Measurements from ENCODE around the gene DLGAP1.

DLGAP1 gene

DNA sequence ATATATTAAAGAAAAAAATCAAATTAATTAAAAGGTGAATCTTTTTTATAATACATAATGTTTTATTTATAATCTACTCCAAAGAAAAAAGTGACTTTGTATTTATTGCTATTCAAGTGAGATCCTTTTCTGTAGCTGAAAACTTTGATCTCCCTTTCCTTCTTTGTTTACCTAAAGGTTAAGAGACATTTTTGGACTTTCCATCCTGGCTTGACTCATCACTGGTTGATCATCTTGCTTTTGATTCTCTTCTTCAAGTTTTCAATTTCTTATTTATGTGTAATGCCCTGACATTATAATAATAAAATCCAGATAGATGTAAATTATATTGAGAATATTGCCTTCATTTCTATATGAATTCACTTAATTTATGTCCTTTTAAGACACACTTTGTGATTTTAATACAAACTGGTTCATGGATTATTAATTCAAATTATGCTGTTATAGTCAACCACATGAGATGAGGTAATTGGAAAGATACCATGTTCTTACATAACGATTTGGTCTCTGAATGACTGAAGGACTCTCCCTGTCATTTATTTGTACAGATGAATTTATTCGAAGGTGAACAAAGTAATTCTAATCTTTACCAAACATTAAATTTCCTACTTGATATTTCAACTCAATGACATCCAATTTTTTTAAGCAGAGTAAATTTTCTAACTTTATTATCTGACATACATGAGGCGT lies 820.7 kb downstream of the DLGAP1 start:
- Histone ChIP-seq H3K9ac (ENCODE audit: low read length) (no peak overlapping the region), H3K27ac (ENCODE audit: low read depth, low read length, poor library complexity, severe bottlenecking) (no peak overlapping the region), H3K4me2 (ENCODE audit: low read length) (no peak overlapping the region), H3K27me3 (ENCODE audit: insufficient read depth, low read length) (no peaks in the 10 kb centered on the region), H3K9me3 (ENCODE audit: low read length) (no peaks in the 10 kb centered on the region), H3K9me2 (ENCODE audit: low read depth, low read length) (no peaks in the 10 kb centered on the region), H3K4me1 (ENCODE audit: insufficient read depth, low read length, severe bottlenecking) (no peaks in the 10 kb centered on the region), H4K20me1 (ENCODE audit: insufficient read depth, low read length) (no peaks in the 10 kb centered on the region), H3F3A (ENCODE audit: insufficient read depth, low read length) (no peaks in the 10 kb centered on the region), H3K36me3 (ENCODE audit: insufficient read depth, low read length) (no peaks in the 10 kb centered on the region; the same call in 1 of the 2 replicates), H3K79me2 (ENCODE audit: insufficient read depth, low read length) (no peaks in the 10 kb centered on the region), H3K4me3 (ENCODE audit: low read depth, low read length, poor library complexity, severe bottlenecking) (no peak overlapping the region), H2AFZ (ENCODE audit: low read length) (no peak overlapping the region)
- TF ChIP-seq, protein P1, sequence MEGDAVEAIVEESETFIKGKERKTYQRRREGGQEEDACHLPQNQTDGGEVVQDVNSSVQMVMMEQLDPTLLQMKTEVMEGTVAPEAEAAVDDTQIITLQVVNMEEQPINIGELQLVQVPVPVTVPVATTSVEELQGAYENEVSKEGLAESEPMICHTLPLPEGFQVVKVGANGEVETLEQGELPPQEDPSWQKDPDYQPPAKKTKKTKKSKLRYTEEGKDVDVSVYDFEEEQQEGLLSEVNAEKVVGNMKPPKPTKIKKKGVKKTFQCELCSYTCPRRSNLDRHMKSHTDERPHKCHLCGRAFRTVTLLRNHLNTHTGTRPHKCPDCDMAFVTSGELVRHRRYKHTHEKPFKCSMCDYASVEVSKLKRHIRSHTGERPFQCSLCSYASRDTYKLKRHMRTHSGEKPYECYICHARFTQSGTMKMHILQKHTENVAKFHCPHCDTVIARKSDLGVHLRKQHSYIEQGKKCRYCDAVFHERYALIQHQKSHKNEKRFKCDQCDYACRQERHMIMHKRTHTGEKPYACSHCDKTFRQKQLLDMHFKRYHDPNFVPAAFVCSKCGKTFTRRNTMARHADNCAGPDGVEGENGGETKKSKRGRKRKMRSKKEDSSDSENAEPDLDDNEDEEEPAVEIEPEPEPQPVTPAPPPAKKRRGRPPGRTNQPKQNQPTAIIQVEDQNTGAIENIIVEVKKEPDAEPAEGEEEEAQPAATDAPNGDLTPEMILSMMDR (IDR thresholded peaks at IDR 0.05; ENCODE audit: low read length): no peak
- TF ChIP-seq EZH2 (IDR thresholded peaks at IDR 0.05; ENCODE audit: borderline replicate concordance, low read length): no peak

DNA sequence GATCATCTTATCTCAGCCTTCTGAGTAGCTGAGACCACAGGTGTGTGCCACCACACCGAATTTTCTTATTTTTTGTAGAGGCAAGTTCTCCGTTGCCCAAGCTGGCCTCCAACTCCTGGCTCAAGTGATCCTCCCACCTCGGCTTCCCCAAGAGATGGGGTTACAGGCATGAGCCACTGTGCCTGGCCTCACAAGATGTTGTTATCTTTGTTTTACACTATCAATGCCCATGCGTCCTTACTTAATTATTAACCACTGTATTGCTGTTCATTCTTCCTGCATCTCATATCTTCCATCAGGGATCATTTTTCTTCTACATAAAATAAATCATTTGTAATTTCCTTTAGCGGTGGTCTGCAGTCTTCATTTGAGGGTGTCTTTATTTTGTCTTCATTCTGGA lies 823.2 kb downstream of the DLGAP1 start:
- Histone ChIP-seq H3K9ac (ENCODE audit: low read length) (no peak overlapping the region), H4K20me1 (ENCODE audit: insufficient read depth, low read length) (no peaks in the 10 kb centered on the region), H3K4me1 (ENCODE audit: insufficient read depth, low read length, severe bottlenecking) (no peaks in the 10 kb centered on the region), H3K4me3 (ENCODE audit: low read depth, low read length, poor library complexity, severe bottlenecking) (no peak overlapping the region), H3K9me3 (ENCODE audit: low read length) (no peaks in the 10 kb centered on the region), H3K79me2 (ENCODE audit: insufficient read depth, low read length) (no peaks in the 10 kb centered on the region), H2AFZ (ENCODE audit: low read length) (no peak overlapping the region), H3K27ac (ENCODE audit: low read depth, low read length, poor library complexity, severe bottlenecking) (no peak overlapping the region), H3K4me2 (ENCODE audit: low read length) (no peak overlapping the region), H3K36me3 (ENCODE audit: insufficient read depth, low read length) (no peaks in the 10 kb centered on the region; the same call in 1 of the 2 replicates), H3K9me2 (ENCODE audit: low read depth, low read length) (no peaks in the 10 kb centered on the region), H3F3A (ENCODE audit: insufficient read depth, low read length) (no peaks in the 10 kb centered on the region), H3K27me3 (ENCODE audit: insufficient read depth, low read length) (no peaks in the 10 kb centered on the region)
- TF ChIP-seq, protein P1 (IDR thresholded peaks at IDR 0.05; ENCODE audit: low read length): no peak

DNA sequence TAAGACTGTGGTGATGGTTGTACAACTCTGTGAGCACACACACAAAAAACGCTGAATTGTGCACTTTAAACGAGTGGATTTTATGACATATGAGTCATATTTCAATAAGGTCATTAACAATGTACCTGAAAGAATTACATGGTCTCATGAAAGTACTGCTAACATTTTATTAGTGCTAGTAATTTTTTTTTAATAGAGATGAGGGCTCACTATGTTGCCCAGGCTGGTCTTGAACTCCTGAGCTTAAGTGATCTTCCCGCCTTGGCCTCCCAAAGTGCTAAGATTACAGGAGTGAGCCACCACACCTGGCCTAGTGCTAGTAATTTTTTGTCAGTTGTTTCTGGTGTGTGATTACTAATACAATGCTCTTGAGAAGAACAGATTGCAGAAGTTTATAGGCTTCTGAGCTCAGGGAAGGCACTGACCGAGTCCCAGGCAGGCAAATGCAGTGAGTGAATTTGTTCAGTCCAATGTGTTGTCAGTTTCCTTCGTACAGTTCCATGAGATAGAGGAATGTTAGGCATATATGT lies 828.1 kb downstream of the DLGAP1 start:
- Histone ChIP-seq H2AFZ (ENCODE audit: low read length) (no peak overlapping the region), H3K9me2 (ENCODE audit: low read depth, low read length) (no peaks in the 10 kb centered on the region), H3K27me3 (ENCODE audit: insufficient read depth, low read length) (no peaks in the 10 kb centered on the region), H3K4me2 (ENCODE audit: low read length) (no peak overlapping the region), H3F3A (ENCODE audit: insufficient read depth, low read length) (no peaks in the 10 kb centered on the region), H4K20me1 (ENCODE audit: insufficient read depth, low read length) (no peaks in the 10 kb centered on the region), H3K27ac (ENCODE audit: low read depth, low read length, poor library complexity, severe bottlenecking) (no peak overlapping the region), H3K4me1 (ENCODE audit: insufficient read depth, low read length, severe bottlenecking) (no peaks in the 10 kb centered on the region), H3K9me3 (ENCODE audit: low read length) (no peaks in the 10 kb centered on the region), H3K79me2 (ENCODE audit: insufficient read depth, low read length) (no peaks in the 10 kb centered on the region), H3K9ac (ENCODE audit: low read length) (no peak overlapping the region), H3K4me3 (ENCODE audit: low read depth, low read length, poor library complexity, severe bottlenecking) (no peak overlapping the region), H3K36me3 (ENCODE audit: insufficient read depth, low read length) (no peaks in the 10 kb centered on the region; the same call in 1 of the 2 replicates)
- no peak for TF ChIP-seq EZH2 (IDR thresholded peaks at IDR 0.05; ENCODE audit: borderline replicate concordance, low read length)
- TF ChIP-seq, protein P1 (IDR thresholded peaks at IDR 0.05; ENCODE audit: low read length): no peak

Measured in OCI-LY1 (cell line).